ENCODE data around the gene GIGYF2.
"Not testable (repeated sequence)": the region's sequence is repeated elsewhere in the genome, so short reads cannot be mapped to it uniquely, and the experiment has no call there.

Gene GIGYF2

GRCh38 chr2:232891621-232892071, 194.5 kb downstream of the GIGYF2 start:
- in situ Hi-C loops (cut with MboI; ENCODE audit: low sequenced_read_pairs), result no loop called here

GRCh38 chr2:232892221-232892620, 195.1 kb downstream of the GIGYF2 start:
- in situ Hi-C loops (cut with MboI; ENCODE audit: low sequenced_read_pairs), result no loop called here

GRCh38 chr2:232892843-232893242, 195.7 kb downstream of the GIGYF2 start:
- in situ Hi-C loops (cut with MboI; ENCODE audit: low sequenced_read_pairs), result no loop called here

GRCh38 chr2:232893834-232894233, 196.7 kb downstream of the GIGYF2 start:
- in situ Hi-C loops (cut with MboI; ENCODE audit: low sequenced_read_pairs), result no loop called here

GRCh38 chr2:232894251-232894650, 197.1 kb downstream of the GIGYF2 start:
- in situ Hi-C loops (cut with MboI; ENCODE audit: low sequenced_read_pairs), result no loop called here

- in situ Hi-C loops (cut with MboI; ENCODE audit: low sequenced_read_pairs), result no loop called here
These were observed 197.6 kb downstream of the GIGYF2 start for GRCh38 chr2:232894746-232895145.

- in situ Hi-C loops (cut with MboI; ENCODE audit: low sequenced_read_pairs), result no loop called here
These were observed 199.0 kb downstream of the GIGYF2 start for GRCh38 chr2:232896111-232896510.

- in situ Hi-C loops (cut with MboI; ENCODE audit: low sequenced_read_pairs), result no loop called here
These were observed 199.8 kb downstream of the GIGYF2 start for GRCh38 chr2:232896720-232897597.

GRCh38 chr2:232897598-232898408, 200.7 kb downstream of the GIGYF2 start:
- in situ Hi-C loops (cut with MboI; ENCODE audit: low sequenced_read_pairs), result no loop called here

- in situ Hi-C loops (cut with MboI; ENCODE audit: low sequenced_read_pairs), result no loop called here
These were observed 201.7 kb downstream of the GIGYF2 start for GRCh38 chr2:232898592-232899543.

- in situ Hi-C loops (cut with MboI; ENCODE audit: low sequenced_read_pairs), result no loop called here
These were observed 203.9 kb downstream of the GIGYF2 start for GRCh38 chr2:232900811-232901735.

- in situ Hi-C loops (cut with MboI; ENCODE audit: low sequenced_read_pairs), result no loop called here
These were observed 204.8 kb downstream of the GIGYF2 start for GRCh38 chr2:232901736-232902578.

GRCh38 chr2:232903989-232904388, 206.9 kb downstream of the GIGYF2 start:
- in situ Hi-C loops (cut with MboI; ENCODE audit: low sequenced_read_pairs), result no loop called here

- in situ Hi-C loops (cut with MboI; ENCODE audit: low sequenced_read_pairs), result not testable (repeated sequence)
These were observed 210.0 kb downstream of the GIGYF2 start for GRCh38 chr2:232906867-232907717.

- in situ Hi-C loops (cut with MboI; ENCODE audit: low sequenced_read_pairs), result not testable (repeated sequence)
These were observed 210.6 kb downstream of the GIGYF2 start for GRCh38 chr2:232907718-232908085.

- in situ Hi-C loops (cut with MboI; ENCODE audit: low sequenced_read_pairs), result no loop called here
These were observed 211.6 kb downstream of the GIGYF2 start for GRCh38 chr2:232908695-232909094.
